Chondrocyte (in vitro differentiated cells): ENCODE results near the gene RAP1GDS1. TPM values are rescaled to one million over a fixed set of nuclear protein-coding genes. Genes with fewer than 3 reads are reported as not detected.
"Not testable (repeated sequence)": the region's sequence is repeated elsewhere in the genome, so short reads cannot be mapped to it uniquely, and the experiment has no call there.

Source experiments
- DNase-seq: peaks from one replicate; pipeline ENCODE4 v3.0.0; 2021; ENCODE audit warnings: mixed read lengths, low spot score
- H3K27ac Mint-ChIP-seq: one replicate; pipeline ENCODE4 v1.8.0; 2021; ENCODE audit warnings: mild to moderate bottlenecking, moderate library complexity, mixed read lengths; ENCODE audit not compliant: unreplicated experiment
- H3K27me3 Mint-ChIP-seq: 2 replicates; pipeline ENCODE4 v1.8.0; 2021; ENCODE audit warnings: low read depth, mixed read lengths
- H3K36me3 Mint-ChIP-seq: 2 replicates; pipeline ENCODE4 v1.8.0; 2021; ENCODE audit warnings: low read depth, mixed read lengths
- H3K4me1 Mint-ChIP-seq: 2 replicates; pipeline ENCODE4 v1.8.0; 2021; ENCODE audit warnings: low read depth, mild to moderate bottlenecking, mixed read lengths
- H3K4me3 Mint-ChIP-seq: one replicate; pipeline ENCODE4 v1.8.0; 2021; ENCODE audit warnings: mild to moderate bottlenecking, moderate library complexity, mixed read lengths; ENCODE audit not compliant: unreplicated experiment
- H3K9me3 Mint-ChIP-seq: 2 replicates; pipeline ENCODE4 v1.8.0; 2021; ENCODE audit warnings: low read depth, mixed read lengths
- CTCF ChIP-seq: fragments of 200-600 bp; sonication (generic); IDR thresholded peaks from 2 replicates; pipeline ENCODE4 v1.5.0; 2021; ENCODE audit warnings: antibody characterized with exemption, mild to moderate bottlenecking, moderate library complexity
- total RNA-seq: library from RNA; stranded (reverse); gene quantifications from 3 replicates; pipeline ENCODE4 v1.2.1, GENCODE V29; 2021

The RAP1GDS1 gene
- total RNA-seq, 1 donor from 2014 or later: 89.5 TPM

DNA sequence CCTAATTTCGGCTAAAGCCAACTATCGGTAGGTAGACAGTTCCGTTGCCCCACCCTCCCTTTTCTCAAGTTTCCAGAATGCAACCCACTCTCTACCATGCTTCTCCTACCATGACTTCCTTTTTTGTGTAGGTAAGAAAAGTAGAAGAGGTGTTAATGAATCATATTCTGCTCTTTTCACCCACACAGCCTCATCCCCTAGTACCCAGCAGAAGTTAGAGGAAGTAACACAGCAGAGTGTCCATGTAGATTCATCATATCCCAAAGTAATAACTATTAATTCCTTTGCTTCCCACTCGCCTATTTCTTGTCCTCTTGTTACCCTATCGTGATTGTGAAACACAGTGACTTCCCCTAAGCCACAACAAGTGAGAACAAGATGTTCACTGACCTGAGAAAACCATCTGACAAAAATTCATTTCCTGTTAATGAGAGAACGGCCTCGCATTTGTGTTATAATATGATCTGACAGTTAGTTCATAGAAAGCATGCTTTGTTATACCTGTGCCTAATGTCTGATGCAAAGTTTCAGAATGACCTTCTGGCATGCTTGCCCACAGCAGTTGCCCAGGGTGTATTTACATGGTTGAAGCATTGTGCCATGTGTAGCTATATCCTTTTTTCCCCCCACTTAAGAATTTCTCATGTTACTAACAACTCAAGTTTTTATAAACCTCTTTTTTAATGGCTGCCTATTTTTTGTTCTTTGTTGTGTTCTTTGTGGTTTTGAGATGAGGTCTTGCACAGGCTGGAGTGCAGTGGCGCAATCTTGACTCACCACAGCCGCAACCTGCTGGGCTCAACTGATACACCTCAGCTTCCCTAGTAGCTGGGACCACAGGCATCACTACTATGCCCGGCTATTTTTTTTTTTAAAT, 185.6 kb downstream of the RAP1GDS1 start:
- Mint-ChIP-seq H3K36me3 (peaks cover 22% of the 10 kb centered on the region), H3K27me3 (no peaks in the 10 kb centered on the region), H3K4me1 (peaks cover 14% of the 10 kb centered on the region), H3K27ac (no peak overlapping the region), H3K4me3 (no peak overlapping the region), H3K9me3 (no peaks in the 10 kb centered on the region)
- DNase-seq: no peak
- no peak for TF ChIP-seq CTCF

DNA sequence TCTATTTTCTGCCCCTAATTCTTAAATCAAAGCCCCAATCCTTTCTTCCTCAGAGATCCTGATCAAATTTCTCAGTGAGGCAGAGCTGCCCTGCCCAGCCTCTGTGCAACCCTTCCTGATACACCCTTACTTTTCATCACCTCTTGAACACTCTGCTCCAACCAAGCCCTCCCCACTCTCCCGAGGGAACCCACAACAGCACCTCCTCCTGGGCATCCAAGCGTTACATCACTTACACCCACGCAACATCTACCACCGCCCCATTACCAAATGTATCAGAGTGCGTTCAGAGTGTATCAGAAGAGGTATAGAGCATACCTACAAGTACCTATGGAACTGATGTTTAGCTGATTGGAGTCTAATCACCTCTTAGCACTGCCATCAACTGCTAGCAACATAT, 186.5 kb downstream of the RAP1GDS1 start:
- Mint-ChIP-seq H3K4me3 (no peak overlapping the region), H3K27ac (no peak overlapping the region), H3K9me3 (peaks cover 3% of the 10 kb centered on the region), H3K27me3 (no peaks in the 10 kb centered on the region), H3K4me1 (peaks cover 14% of the 10 kb centered on the region), H3K36me3 (peaks cover 14% of the 10 kb centered on the region)
- TF ChIP-seq CTCF: peak; percentile 15
- no peak for DNase-seq

DNA sequence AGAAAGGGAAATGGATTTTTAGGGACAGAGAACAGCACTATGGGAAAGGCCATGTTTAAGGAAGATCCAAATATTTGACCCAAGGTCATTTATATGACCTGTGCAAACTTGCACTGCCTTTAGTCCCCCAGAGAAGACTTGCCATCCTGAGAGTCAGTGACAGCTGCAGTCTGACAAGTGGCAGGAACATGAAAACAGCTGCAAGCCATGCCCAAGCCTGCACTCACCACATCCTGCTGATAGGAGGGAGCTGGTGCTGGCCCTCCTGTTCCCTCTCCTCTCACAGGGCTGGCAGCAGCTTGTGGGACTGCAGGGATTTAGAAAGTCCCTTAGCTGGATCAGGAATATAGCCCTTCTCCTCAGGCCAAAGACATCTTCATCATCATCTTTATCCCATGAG, 187.7 kb downstream of the RAP1GDS1 start:
- H3K36me3 Mint-ChIP-seq: peaks cover 7% of the 10 kb centered on the region
- H3K9me3 Mint-ChIP-seq: peaks cover 13% of the 10 kb centered on the region
- no peak overlapping the region for H3K27ac Mint-ChIP-seq
- H3K27me3 Mint-ChIP-seq: no peaks in the 10 kb centered on the region
- H3K4me3 Mint-ChIP-seq: no peak overlapping the region
- no peak for DNase-seq
- TF ChIP-seq CTCF: no peak
- peaks cover 14% of the 10 kb centered on the region for H3K4me1 Mint-ChIP-seq

DNA sequence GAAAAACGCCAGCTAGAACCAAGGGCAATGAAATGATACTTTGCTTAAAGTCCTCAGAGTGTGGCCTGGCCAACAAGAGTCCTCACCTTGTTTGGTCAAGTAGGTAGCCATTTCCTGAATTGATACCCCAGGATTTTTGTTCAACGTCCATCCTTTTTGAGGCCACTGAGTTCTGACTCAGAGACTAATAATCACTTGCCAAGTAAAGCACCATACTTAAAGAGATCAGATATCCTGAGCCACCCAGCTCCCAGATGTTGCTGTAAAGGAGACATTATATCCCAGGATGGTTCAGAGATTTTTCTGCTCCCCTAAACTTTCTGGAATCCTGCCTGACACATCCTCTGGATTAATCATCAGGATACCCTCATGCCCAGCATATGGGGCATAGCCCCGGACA, 190.9 kb downstream of the RAP1GDS1 start:
- Mint-ChIP-seq H3K4me1 (peaks cover 6% of the 10 kb centered on the region), H3K4me3 (no peak overlapping the region), H3K36me3 (peaks cover 2% of the 10 kb centered on the region), H3K27me3 (no peaks in the 10 kb centered on the region), H3K9me3 (peaks cover 13% of the 10 kb centered on the region), H3K27ac (no peak overlapping the region)
- DNase-seq: no peak
- TF ChIP-seq CTCF: no peak

DNA sequence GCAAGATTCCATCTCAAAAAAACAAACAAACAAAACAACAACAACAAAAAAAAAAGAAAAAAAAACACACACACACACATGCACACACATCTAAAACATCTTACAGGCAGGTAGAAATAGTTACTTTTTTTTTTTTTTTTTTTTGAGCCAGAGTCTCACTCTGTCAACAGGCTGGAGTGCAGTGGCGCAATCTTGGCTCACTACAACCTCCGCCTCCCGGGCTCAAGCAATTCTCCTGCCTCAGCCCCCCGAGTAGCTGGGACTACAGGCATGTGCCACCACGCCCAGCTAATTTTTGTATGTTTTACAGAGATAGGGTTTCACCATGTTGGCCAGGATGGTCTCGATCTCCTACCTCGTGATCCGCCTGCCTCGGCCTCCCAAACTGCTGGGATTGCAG, 196.2 kb downstream of the RAP1GDS1 start:
- H3K36me3 Mint-ChIP-seq, DNase-seq, H3K27me3 Mint-ChIP-seq, H3K27ac Mint-ChIP-seq, H3K4me3 Mint-ChIP-seq, H3K4me1 Mint-ChIP-seq: not testable (repeated sequence)
- peaks cover 15% of the 10 kb centered on the region for H3K9me3 Mint-ChIP-seq

GRCh38 chr4:98461121-98461865, 200.1 kb downstream of the RAP1GDS1 start:
- H3K27me3 Mint-ChIP-seq, H3K9me3 Mint-ChIP-seq, H3K4me3 Mint-ChIP-seq, DNase-seq, H3K4me1 Mint-ChIP-seq, H3K27ac Mint-ChIP-seq, H3K36me3 Mint-ChIP-seq: not testable (repeated sequence)
